H1 (cell line): ENCODE measurements around the gene UBXN11.
A peak's percentile ranks its signal among the peaks of the same experiment; 100 is the strongest.

ENCODE experiments used
- ASH2L ChIP-seq: fragments of 200-600, 300-600 bp; sonication (generic); IDR thresholded peaks from one replicate; pipeline ENCODE4 v1.7.1; 2017; ENCODE audit warnings: low read length
- CEBPB ChIP-seq: IDR thresholded peaks from 2 replicates; pipeline ENCODE4 v1.6.1; 2012; ENCODE audit warnings: low read depth, low read length
- EP300 ChIP-seq, 2 experiments: IDR thresholded peaks; 1 replicate in 1 of 2; 2 replicates in 1 of 2; pipeline ENCODE4 v1.6.1; 2011 to 2012; ENCODE audit warnings: low read depth in 2 of 2, low read length in 2 of 2, mild to moderate bottlenecking in 2 of 2, borderline replicate concordance in 1 of 2, inconsistent platforms in 1 of 2, moderate library complexity in 1 of 2
- JUND ChIP-seq: IDR thresholded peaks from 2 replicates; pipeline ENCODE4 v1.6.1; 2011; ENCODE audit warnings: mild to moderate bottlenecking, improper control_type of control experiment, low read length
- KDM5A ChIP-seq: fragments of 200-600 bp; IDR thresholded peaks from 2 replicates; pipeline ENCODE4 v1.7.1; 2012; ENCODE audit warnings: mild to moderate bottlenecking, low read length, inconsistent platforms, mixed read lengths
- MAFK ChIP-seq: IDR thresholded peaks from 2 replicates; pipeline ENCODE4 v1.6.1; 2012; ENCODE audit warnings: low read depth, mild to moderate bottlenecking, improper control_type of control experiment, low read length
- NANOG ChIP-seq: IDR thresholded peaks from 2 replicates; pipeline ENCODE4 v1.6.1; 2011; ENCODE audit warnings: low read length, low read depth, mild to moderate bottlenecking, inconsistent platforms; ENCODE audit not compliant: insufficient read depth, poor library complexity, severe bottlenecking
- POLR2A ChIP-seq, 2 experiments: IDR thresholded peaks; 1 replicate in 1 of 2; 2 replicates in 1 of 2; pipeline ENCODE4 v1.6.1; 2011; ENCODE audit warnings: low read depth in 2 of 2, low read length in 2 of 2, mild to moderate bottlenecking in 2 of 2; ENCODE audit errors: control extremely low read depth in 1 of 2
- POLR2AphosphoS5 ChIP-seq: IDR thresholded peaks from 2 replicates; pipeline ENCODE4 v1.6.1; 2011; ENCODE audit warnings: low read depth, low read length
- TAF1 ChIP-seq: IDR thresholded peaks from 2 replicates; pipeline ENCODE4 v1.6.1; 2011; ENCODE audit warnings: mild to moderate bottlenecking, low read depth, low read length
- USF2 ChIP-seq: IDR thresholded peaks from 2 replicates; pipeline ENCODE4 v1.6.1; 2011; ENCODE audit warnings: low read length, improper control_type of control experiment
- TF ChIP-seq, protein P1 (sequence below), 3 experiments: IDR thresholded peaks; 1 replicate in 2 of 3; 2 replicates in 1 of 3; pipeline versions ENCODE4 v1.5.1 to v1.6.1; 2011; ENCODE audit warnings: low read length in 3 of 3, mild to moderate bottlenecking in 3 of 3, inconsistent platforms in 2 of 3, low read depth in 1 of 3, moderate library complexity in 1 of 3; ENCODE audit not compliant: insufficient read depth in 1 of 3; ENCODE audit errors: control extremely low read depth in 1 of 3

DNA sequence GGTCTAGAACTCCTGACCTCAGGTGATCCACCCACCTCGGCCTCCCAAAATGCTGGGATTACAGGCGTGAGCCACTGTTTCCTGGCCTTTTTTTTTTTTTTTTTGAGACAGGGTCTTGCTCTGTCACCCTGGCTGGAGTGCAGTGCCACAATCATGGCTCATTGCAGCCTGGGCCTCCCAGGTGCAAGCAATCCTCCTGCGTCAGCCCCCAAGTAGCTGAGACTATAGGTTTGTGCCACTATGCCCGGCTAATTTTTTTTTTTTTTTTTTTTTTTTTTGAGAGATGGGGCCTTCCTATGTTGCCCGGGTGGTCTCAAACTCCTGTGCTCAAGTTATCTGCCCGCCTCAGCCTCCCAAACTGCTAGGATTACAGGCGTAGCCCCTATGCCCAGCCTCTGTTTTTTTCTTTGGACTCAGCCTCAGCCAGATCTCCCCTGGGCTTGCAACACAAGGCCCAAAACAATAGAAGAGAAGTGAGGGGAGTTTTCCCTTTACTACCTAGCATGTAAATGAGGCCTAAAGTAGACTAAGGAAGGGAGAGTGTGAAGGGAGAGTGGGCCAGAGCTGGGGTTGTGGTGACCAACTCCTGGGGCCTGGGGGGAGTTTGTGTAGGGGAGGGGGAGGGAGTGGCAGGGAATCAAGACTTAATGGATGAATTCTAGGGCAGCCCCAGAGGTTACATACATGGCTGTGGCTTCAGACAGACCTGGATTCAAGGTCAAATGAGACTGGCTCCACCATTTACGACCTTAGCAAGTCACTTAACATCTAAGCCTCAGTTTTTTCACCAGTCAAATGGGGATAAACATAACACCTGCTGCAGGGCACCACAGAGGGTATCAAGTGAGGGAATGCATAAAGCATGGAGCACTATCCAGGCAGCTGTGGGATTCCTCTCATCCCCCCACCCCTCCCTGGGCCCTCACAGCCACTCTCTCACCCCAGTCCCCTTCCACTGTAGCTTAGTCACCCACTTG is 9.7 kb upstream of the UBXN11 start:
- TF ChIP-seq CEBPB (peak; percentile 4; the same call in 1 of the 2 replicates), KDM5A (no peak), POLR2AphosphoS5 (no peak), TAF1 (no peak), EP300 (IDR thresholded peaks at IDR 0.05; ENCODE audit: borderline replicate concordance in 1 of 2, low read depth in 2 of 2, low read length in 2 of 2) (no peak), NANOG (no peak), POLR2A (IDR thresholded peaks at IDR 0.05; ENCODE audit: control extremely low read depth in 1 of 2, low read depth in 2 of 2, low read length in 2 of 2) (no peak), ASH2L (no peak), USF2 (no peak), JUND (no peak), MAFK (no peak)
- TF ChIP-seq, protein P1, sequence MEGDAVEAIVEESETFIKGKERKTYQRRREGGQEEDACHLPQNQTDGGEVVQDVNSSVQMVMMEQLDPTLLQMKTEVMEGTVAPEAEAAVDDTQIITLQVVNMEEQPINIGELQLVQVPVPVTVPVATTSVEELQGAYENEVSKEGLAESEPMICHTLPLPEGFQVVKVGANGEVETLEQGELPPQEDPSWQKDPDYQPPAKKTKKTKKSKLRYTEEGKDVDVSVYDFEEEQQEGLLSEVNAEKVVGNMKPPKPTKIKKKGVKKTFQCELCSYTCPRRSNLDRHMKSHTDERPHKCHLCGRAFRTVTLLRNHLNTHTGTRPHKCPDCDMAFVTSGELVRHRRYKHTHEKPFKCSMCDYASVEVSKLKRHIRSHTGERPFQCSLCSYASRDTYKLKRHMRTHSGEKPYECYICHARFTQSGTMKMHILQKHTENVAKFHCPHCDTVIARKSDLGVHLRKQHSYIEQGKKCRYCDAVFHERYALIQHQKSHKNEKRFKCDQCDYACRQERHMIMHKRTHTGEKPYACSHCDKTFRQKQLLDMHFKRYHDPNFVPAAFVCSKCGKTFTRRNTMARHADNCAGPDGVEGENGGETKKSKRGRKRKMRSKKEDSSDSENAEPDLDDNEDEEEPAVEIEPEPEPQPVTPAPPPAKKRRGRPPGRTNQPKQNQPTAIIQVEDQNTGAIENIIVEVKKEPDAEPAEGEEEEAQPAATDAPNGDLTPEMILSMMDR (IDR thresholded peaks at IDR 0.05; ENCODE audit: control extremely low read depth in 1 of 3, insufficient read depth in 1 of 3, low read depth in 1 of 3, low read length in 3 of 3) = no peak
